Measurements from ENCODE around the gene DCST1.

Gene DCST1

GRCh38 chr1:155012776-155013602 lies 20.6 kb upstream of the DCST1 start:
- Histone ChIP-seq H3K27ac (peak overlapping the region; percentile 38), H3K36me3 (peaks cover 35% of the 10 kb centered on the region), H3K4me1 (peaks cover 97% of the 10 kb centered on the region), H3K27me3 (no peaks in the 10 kb centered on the region), H3K9me3 (no peaks in the 10 kb centered on the region), H3K4me2 (peak overlapping the region; percentile 100), H4K20me1 (peaks cover 50% of the 10 kb centered on the region; the same call in 1 of the 2 replicates), H3K9ac (peak overlapping the region; percentile 58; the same call in 1 of the 2 replicates), H3K4me3 (no peak overlapping the region)
- no peak for TF ChIP-seq Cebpa-rat (IDR thresholded peaks at IDR 0.05)

DNA sequence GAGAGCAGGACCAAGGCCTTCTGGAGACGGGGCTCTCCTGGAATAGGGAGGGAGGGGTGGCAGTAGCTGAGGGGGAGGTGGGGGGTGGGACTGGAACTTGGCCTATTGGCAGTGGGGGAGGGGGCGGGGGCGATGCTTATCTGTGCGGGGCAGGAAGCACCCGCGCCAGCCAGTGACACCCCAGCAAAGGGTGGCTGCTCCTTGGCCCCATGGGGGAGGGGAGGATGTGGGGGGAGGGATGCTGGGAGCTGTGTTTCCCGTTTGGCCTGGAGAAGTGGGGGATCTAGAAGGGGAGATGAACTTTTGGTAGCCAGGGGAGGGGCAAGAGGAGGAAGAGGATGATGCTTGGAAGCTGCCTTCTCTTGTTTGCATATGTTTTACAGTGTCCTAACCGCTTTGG lies 20.0 kb upstream of the DCST1 start:
- peak overlapping the region; percentile 31; the same call in 1 of the 2 replicates for H3K27ac ChIP-seq
- no peak for TF ChIP-seq Cebpa-rat (IDR thresholded peaks at IDR 0.05)
- no peak overlapping the region for H3K4me3 ChIP-seq
- H3K9me3 ChIP-seq: no peaks in the 10 kb centered on the region
- peaks cover 46% of the 10 kb centered on the region; the same call in 1 of the 2 replicates for H4K20me1 ChIP-seq
- peaks cover 35% of the 10 kb centered on the region for H3K36me3 ChIP-seq
- peak overlapping the region; percentile 24; the same call in 1 of the 2 replicates for H3K9ac ChIP-seq
- peak overlapping the region; percentile 100 for H3K4me2 ChIP-seq
- H3K27me3 ChIP-seq: no peaks in the 10 kb centered on the region
- H3K4me1 ChIP-seq: peaks cover 97% of the 10 kb centered on the region

- Histone ChIP-seq H3K27ac (peak overlapping the region; percentile 31; the same call in 1 of the 2 replicates), H3K4me1 (peaks cover 97% of the 10 kb centered on the region), H4K20me1 (peaks cover 46% of the 10 kb centered on the region; the same call in 1 of the 2 replicates), H3K4me3 (no peak overlapping the region), H3K27me3 (no peaks in the 10 kb centered on the region), H3K9ac (0 out of 2 replicates have a peak overlapping the region, but pooled peaks have one; percentile 24), H3K9me3 (no peaks in the 10 kb centered on the region), H3K36me3 (peaks cover 39% of the 10 kb centered on the region), H3K4me2 (peak overlapping the region; percentile 95)
- no peak for TF ChIP-seq Cebpa-rat (IDR thresholded peaks at IDR 0.05)
Measured at GRCh38 chr1:155014709-155015508, 18.7 kb upstream of the DCST1 start.

DNA sequence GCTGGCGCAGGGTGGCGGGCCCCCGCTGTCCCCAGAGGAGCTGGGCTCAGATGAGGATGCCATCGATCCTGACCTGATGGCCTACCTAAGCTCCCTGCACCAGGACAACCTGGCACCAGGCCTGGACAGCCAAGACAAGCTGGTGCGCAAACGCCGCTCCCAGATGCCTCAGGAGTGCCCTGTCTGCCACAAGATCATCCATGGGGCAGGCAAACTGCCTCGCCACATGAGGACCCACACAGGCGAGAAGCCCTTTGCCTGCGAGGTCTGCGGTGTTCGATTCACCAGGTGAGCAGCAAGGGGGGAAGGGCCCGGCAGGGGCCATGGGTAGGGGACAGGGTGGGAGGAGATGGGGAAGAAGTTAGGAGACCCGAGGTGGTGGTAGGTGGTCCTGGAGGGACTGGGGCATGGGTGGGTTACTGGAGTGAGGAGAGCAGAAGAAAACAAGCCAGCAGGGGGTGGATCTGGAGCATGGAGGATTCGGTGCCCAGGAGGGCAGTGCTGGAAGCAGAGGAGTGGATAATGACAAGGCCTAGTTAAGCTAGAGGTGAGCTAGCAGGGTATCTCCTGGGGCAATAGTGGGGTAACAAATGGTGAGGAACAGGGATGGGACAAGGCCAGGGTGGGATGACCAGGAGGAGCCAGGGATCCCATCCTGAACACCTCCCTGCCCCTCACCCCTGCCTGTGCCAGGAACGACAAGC lies 17.9 kb upstream of the DCST1 start:
- H3K36me3 ChIP-seq: peaks cover 39% of the 10 kb centered on the region
- H3K9me3 ChIP-seq: no peaks in the 10 kb centered on the region
- peaks cover 46% of the 10 kb centered on the region; the same call in 1 of the 2 replicates for H4K20me1 ChIP-seq
- peak overlapping the region; percentile 13 for H3K27ac ChIP-seq
- H3K27me3 ChIP-seq: no peaks in the 10 kb centered on the region
- no peak overlapping the region; the same call in 1 of the 2 replicates for H3K4me3 ChIP-seq
- H3K9ac ChIP-seq: no peak overlapping the region
- TF ChIP-seq Cebpa-rat (IDR thresholded peaks at IDR 0.05): no peak
- H3K4me1 ChIP-seq: peaks cover 91% of the 10 kb centered on the region
- peak overlapping the region; percentile 95 for H3K4me2 ChIP-seq

DNA sequence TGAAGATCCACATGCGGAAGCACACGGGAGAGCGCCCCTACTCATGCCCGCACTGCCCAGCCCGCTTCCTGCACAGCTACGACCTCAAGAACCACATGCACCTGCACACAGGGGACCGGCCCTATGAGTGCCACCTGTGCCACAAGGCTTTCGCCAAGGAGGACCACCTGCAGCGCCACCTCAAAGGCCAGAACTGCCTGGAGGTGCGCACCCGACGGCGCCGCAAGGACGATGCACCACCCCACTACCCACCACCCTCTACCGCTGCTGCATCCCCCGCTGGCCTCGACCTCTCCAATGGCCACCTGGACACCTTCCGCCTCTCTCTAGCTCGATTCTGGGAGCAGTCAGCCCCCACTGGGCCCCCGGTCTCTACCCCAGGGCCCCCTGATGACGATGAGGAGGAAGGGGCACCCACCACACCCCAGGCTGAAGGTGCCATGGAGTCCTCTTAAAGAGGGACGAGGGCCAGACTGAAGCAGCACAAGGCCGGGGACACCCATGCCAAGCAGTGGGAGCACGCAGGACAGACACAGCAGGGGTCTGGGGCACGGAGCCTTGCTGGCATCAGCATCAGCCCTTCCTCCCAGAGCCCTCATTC lies 17.3 kb upstream of the DCST1 start:
- Histone ChIP-seq H3K9ac (peak overlapping the region; percentile 63; the same call in 1 of the 2 replicates), H3K27ac (peak overlapping the region; percentile 71; the same call in 1 of the 2 replicates), H3K4me1 (peaks cover 84% of the 10 kb centered on the region), H3K4me2 (peak overlapping the region; percentile 95), H3K27me3 (no peaks in the 10 kb centered on the region), H3K36me3 (peaks cover 34% of the 10 kb centered on the region), H4K20me1 (peaks cover 46% of the 10 kb centered on the region; the same call in 1 of the 2 replicates), H3K4me3 (peak overlapping the region; percentile 63; the same call in 1 of the 2 replicates), H3K9me3 (no peaks in the 10 kb centered on the region)
- no peak for TF ChIP-seq Cebpa-rat (IDR thresholded peaks at IDR 0.05)

- peak overlapping the region; percentile 63 for H3K4me3 ChIP-seq
- peaks cover 42% of the 10 kb centered on the region; the same call in 1 of the 2 replicates for H4K20me1 ChIP-seq
- H3K9me3 ChIP-seq: no peaks in the 10 kb centered on the region
- peak overlapping the region; percentile 63 for H3K9ac ChIP-seq
- no peak for TF ChIP-seq Cebpa-rat (IDR thresholded peaks at IDR 0.05)
- H3K4me1 ChIP-seq: peaks cover 75% of the 10 kb centered on the region
- H3K27me3 ChIP-seq: no peaks in the 10 kb centered on the region
- peak overlapping the region; percentile 95 for H3K4me2 ChIP-seq
- H3K27ac ChIP-seq: peak overlapping the region; percentile 71
- peaks cover 34% of the 10 kb centered on the region for H3K36me3 ChIP-seq
Measured at GRCh38 chr1:155017041-155017945, 16.3 kb upstream of the DCST1 start.

GRCh38 chr1:155017946-155018316 lies 15.7 kb upstream of the DCST1 start:
- H3K4me2 ChIP-seq: peak overlapping the region; percentile 95
- TF ChIP-seq Cebpa-rat (IDR thresholded peaks at IDR 0.05): no peak
- no peaks in the 10 kb centered on the region for H3K27me3 ChIP-seq
- H3K4me1 ChIP-seq: peaks cover 75% of the 10 kb centered on the region
- H3K27ac ChIP-seq: peak overlapping the region; percentile 71
- H3K9me3 ChIP-seq: no peaks in the 10 kb centered on the region
- peak overlapping the region; percentile 63 for H3K9ac ChIP-seq
- peak overlapping the region; percentile 63 for H3K4me3 ChIP-seq
- H3K36me3 ChIP-seq: peaks cover 34% of the 10 kb centered on the region
- H4K20me1 ChIP-seq: peaks cover 36% of the 10 kb centered on the region; the same call in 1 of the 2 replicates
